ENCODE measurements around the gene KLK13.

- no peak for TF ChIP-seq CTCF (IDR thresholded peaks at IDR 0.05)
- TF ChIP-seq POLR2A (IDR thresholded peaks at IDR 0.05), result no peak
Observed at GRCh38 chr19:51102991-51103390, 38.1 kb upstream of the KLK13 start.

Measured in tibial nerve (tissue), 3 donors.